ENCODE results near the gene CCL20. TPM values are rescaled to one million over a fixed set of nuclear protein-coding genes. Genes with fewer than 3 reads are reported as not detected.

CCL20 gene
- total and polyA plus RNA-seq, 2 of the 13 experiments (the other 11 are each of a cell fraction or from before 2014, with no cell fraction given), result 223 to 903 TPM

DNA sequence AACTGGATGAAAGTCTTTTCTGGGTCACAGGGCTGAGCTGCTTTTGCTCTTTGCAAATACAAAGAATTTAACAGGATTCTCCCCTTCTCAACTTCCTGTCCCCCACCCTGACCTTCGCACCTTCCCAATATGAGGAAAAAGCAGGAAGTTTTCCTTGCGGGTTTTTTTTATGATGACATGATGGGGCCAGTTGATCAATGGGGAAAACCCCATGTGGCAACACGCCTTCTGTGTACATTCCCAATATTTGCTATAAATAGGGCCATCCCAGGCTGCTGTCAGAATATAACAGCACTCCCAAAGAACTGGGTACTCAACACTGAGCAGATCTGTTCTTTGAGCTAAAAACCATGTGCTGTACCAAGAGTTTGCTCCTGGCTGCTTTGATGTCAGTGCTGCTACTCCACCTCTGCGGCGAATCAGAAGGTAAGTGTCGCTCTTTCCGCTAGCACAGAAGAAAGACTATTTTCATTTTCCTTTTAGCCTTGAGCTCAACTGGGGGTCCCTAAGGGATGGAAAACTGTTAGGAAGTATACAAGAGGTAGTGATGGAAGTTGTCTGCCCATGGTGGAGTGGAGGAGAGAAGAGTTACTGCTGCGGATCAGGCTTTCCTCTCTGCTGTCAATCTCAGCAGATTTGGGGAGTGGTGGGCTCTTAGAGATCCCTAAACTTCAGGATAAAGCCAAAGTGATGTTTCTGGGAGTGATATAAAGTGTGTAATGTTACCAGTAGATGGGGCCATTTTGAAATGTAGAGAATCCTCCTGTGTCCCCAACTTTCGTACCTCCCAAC lies at the start of gene CCL20 (continued):
- TF ChIP-seq HNF1B (CRISPR knock-in tag; IDR thresholded peaks at IDR 0.05) (peak; percentile 92; the same call in 1 of the 2 replicates), ZNF264 (CRISPR knock-in tag; IDR thresholded peaks at IDR 0.05) (peak; percentile 82), ZNF709 (CRISPR knock-in tag; IDR thresholded peaks at IDR 0.05) (peak; percentile 87), SAFB2 (CRISPR knock-in tag; IDR thresholded peaks at IDR 0.05; ENCODE audit: borderline replicate concordance, low read depth) (peak; percentile 34; the same call in 1 of the 2 replicates), SUZ12 (IDR thresholded peaks at IDR 0.05; ENCODE audit: low read depth, low read length) (no peak), NFKB2 (CRISPR knock-in tag; IDR thresholded peaks at IDR 0.05; ENCODE audit: borderline replicate concordance) (no peak; the same call in 1 of the 2 replicates), ZNF567 (CRISPR knock-in tag; IDR thresholded peaks at IDR 0.05; ENCODE audit: borderline replicate concordance) (peak; percentile 91), TOPORS (CRISPR knock-in tag; IDR thresholded peaks at IDR 0.05) (no peak), KLF6 (CRISPR knock-in tag; IDR thresholded peaks at IDR 0.05) (peak; percentile 89), JUND (CRISPR knock-in tag; IDR thresholded peaks at IDR 0.05) (no peak), ADNP (CRISPR knock-in tag; IDR thresholded peaks at IDR 0.05) (no peak), WIZ (CRISPR knock-in tag; IDR thresholded peaks at IDR 0.05) (peak; percentile 91), NRL (CRISPR knock-in tag; IDR thresholded peaks at IDR 0.05; ENCODE audit: borderline replicate concordance) (no peak), SNAPC2 (CRISPR knock-in tag; IDR thresholded peaks at IDR 0.05) (no peak), BRF2 (CRISPR knock-in tag; IDR thresholded peaks at IDR 0.05) (peak; percentile 69), TAF1 (CRISPR knock-in tag; IDR thresholded peaks at IDR 0.05) (peak; percentile 71), ZNF792 (CRISPR knock-in tag; IDR thresholded peaks at IDR 0.05) (peak; percentile 78; the same call in 1 of the 2 replicates), ZNF747 (CRISPR knock-in tag; IDR thresholded peaks at IDR 0.05; ENCODE audit: borderline replicate concordance) (peak; percentile 82), YEATS2 (CRISPR knock-in tag; IDR thresholded peaks at IDR 0.05; ENCODE audit: borderline replicate concordance) (peak; percentile 35; the same call in 1 of the 2 replicates), ZNF331 (CRISPR knock-in tag; IDR thresholded peaks at IDR 0.05) (peak; percentile 82; the same call in 1 of the 2 replicates), ZNF546 (CRISPR knock-in tag; conservative IDR thresholded peaks at IDR 0.05) (peak; percentile 62; the same call in 1 of the 2 replicates), ZNF446 (CRISPR knock-in tag; IDR thresholded peaks at IDR 0.05) (no peak), KDM6A (CRISPR knock-in tag; IDR thresholded peaks at IDR 0.05; ENCODE audit: low read depth) (peak; percentile 81), SNAI1 (CRISPR knock-in tag; IDR thresholded peaks at IDR 0.05; ENCODE audit: borderline replicate concordance) (peak; percentile 21; the same call in 1 of the 2 replicates), SRSF9 (IDR thresholded peaks at IDR 0.05; ENCODE audit: borderline replicate concordance, insufficient read depth, low read depth, low read length, poor library complexity, severe bottlenecking) (no peak)
- TF ChIP-seq, protein P1, sequence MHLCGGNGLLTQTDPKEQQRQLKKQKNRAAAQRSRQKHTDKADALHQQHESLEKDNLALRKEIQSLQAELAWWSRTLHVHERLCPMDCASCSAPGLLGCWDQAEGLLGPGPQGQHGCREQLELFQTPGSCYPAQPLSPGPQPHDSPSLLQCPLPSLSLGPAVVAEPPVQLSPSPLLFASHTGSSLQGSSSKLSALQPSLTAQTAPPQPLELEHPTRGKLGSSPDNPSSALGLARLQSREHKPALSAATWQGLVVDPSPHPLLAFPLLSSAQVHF (CRISPR knock-in tag; IDR thresholded peaks at IDR 0.05), result 0 out of 2 replicates have a peak, but pooled peaks have one; percentile 6
- TF ChIP-seq, protein P2, sequence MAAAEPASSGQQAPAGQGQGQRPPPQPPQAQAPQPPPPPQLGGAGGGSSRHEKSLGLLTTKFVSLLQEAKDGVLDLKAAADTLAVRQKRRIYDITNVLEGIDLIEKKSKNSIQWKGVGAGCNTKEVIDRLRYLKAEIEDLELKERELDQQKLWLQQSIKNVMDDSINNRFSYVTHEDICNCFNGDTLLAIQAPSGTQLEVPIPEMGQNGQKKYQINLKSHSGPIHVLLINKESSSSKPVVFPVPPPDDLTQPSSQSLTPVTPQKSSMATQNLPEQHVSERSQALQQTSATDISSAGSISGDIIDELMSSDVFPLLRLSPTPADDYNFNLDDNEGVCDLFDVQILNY (CRISPR knock-in tag; conservative IDR thresholded peaks at IDR 0.05), result no peak
